KBM-7 (cell line): Measurements from ENCODE around the gene CFL1.
A peak's percentile ranks its signal among the peaks of the same experiment; 100 is the strongest.

Experiments used
- DNase-seq: peaks from one replicate; pipeline ENCODE4 v3.0.0-alpha.2; 2015
- in situ Hi-C: fragments of 300-500 bp; cut with MboI; formaldehyde crosslinking; loops from 2 replicates; pipeline ENCODE4 v1.14.3; 2020; ENCODE audit warnings: low sequenced_read_pairs, low pct_unique_long_range_greater_than_20kb, mixed read lengths

Gene CFL1

DNA sequence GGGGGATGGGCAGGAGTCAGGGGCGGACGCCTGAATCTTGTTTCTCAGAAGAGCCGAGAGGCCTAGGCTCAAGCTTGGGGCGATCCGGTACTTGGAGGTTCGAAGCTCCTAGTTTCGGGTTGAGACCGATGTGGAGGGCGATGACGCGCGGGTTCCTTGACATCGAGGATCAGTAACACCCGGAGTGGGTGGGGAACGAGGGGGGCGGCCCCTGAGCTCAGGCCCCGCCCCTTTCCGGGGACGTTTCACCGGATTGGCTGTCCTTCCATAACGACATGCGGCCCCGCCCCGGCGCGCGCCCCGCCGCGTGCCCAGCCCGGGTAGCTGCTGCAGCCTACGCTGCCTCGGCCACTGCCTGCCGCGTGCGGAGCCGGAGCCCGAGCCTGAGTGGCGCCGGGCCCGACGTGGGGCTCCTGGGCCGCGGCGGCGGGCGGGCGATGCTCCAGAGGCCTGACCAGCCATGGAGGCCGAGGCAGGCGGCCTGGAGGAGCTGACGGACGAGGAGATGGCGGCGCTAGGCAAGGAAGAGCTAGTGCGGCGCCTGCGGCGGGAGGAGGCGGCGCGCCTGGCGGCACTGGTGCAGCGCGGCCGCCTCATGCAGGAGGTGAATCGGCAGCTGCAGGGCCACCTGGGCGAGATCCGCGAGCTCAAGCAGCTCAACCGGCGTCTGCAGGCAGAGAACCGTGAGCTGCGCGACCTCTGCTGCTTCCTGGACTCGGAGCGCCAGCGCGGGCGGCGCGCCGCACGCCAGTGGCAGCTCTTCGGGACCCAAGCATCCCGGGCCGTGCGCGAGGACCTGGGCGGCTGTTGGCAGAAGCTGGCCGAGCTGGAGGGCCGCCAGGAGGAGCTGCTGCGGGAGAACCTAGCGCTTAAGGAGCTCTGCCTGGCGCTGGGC, 32.6 kb upstream of the CFL1 start, which contains the start of gene CCDC85B:
TSS of gene CCDC85B (plus strand) at position 350 of the 895 bp plus-strand sequence. CDS start at position 461, 111 bp downstream.
- in situ Hi-C loops: no loop called here
- peak; percentile 97 for DNase-seq

DNA sequence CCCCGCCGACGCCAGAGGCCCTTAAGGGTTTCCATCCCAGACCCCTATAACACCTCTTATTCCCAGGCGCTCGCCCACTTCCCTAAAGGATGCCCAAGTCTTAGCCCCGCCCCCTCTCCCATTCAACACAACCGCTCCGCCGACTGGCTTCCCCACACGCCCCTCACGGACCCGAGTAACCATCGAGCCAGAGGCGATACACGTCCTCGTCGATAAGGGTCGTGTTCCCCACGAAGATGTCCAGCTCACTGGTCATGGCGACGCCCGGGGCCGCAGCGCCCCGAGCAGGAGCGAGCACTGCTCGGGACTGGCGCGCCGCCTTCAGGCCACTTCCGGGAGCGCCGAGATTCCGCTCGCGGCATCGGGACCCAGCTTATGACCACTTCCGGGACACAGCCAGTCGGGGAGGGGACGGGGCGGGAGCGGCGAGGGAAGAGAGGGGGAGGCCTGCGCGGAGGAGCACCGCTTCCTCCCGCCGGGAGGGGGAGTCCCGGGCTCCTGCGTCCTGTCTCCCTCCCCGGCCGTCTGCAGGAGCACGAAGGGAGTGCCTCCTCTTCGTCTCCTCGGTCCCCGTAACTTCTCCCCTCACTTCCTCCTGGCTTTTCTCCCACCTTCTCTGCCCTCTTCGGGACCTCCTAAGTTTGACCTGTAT, 30.3 kb upstream of the CFL1 start, which contains the start of gene FIBP:
TSS of gene FIBP (minus strand) at position 309 of the 652 bp plus-strand sequence. CDS start at position 256, 53 bp downstream.
- DNase-seq: peak; percentile 95
- in situ Hi-C loops: no loop called here

DNA sequence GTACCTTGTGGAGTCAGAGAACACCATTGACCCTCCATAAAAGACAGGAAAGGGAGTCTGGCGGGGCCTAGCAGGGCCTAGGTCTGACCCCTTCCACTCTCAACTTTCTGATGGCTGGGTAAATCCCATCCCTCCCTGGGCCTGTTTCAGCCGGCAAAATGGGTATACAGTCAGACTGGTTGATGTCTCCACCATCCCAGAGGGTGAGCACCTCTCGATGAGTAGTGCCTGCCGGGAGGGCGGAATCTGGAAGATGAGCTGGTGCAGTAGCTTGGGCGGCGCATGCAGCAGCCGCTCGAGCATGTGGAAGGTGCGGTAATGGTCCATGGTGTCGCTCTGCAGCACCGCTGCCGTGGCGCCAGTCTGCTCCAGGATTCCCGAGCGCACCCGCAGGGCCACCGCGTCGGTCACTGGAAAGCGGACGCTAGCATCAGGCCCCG, 29.8 kb upstream of the CFL1 start:
- no peak for DNase-seq
- in situ Hi-C loops: no loop called here

DNA sequence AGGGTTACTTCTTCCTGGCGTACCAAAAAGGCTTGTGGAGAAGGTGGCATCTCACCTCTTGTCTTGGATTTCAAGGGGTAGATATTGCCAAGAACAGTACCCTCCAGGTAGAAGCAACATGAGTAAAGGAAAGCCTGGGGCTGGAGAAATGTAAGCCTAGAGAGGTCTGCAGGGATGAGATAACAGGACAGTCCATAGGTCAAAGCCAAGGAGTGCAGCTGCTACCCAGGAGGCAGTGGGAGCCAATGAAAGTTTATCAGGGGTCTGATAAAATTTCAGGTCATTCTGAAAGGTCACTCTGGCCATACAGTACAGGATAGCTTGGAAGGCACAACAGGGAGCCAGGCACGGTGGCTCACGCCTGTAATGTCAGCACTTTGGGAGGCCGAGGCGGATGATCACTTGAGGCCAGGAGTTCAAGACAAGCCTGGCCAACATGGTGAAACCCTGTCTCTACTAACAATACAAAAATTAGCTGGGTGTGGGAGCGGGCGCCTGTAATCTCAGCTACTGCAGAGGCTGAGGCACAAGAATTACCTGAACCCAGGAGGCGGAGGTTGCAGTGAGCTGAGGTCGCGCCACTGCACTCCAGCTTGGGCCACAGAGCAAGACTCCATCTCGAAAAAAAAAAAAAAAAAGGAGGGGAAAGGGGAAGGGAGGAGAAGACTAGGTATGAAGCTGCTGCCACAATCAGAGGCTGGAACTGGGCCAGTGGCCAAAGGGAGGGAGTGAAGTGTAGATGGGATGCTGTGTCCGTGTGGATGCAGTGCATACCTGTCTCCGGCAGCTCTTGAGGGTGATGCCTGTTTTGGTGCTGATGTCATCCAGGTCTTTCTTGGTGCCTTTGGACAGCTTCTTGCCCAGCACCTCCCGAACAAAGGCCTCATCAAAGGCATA, 29.1 kb upstream of the CFL1 start:
- DNase-seq: no peak
- in situ Hi-C loops: no loop called here

DNA sequence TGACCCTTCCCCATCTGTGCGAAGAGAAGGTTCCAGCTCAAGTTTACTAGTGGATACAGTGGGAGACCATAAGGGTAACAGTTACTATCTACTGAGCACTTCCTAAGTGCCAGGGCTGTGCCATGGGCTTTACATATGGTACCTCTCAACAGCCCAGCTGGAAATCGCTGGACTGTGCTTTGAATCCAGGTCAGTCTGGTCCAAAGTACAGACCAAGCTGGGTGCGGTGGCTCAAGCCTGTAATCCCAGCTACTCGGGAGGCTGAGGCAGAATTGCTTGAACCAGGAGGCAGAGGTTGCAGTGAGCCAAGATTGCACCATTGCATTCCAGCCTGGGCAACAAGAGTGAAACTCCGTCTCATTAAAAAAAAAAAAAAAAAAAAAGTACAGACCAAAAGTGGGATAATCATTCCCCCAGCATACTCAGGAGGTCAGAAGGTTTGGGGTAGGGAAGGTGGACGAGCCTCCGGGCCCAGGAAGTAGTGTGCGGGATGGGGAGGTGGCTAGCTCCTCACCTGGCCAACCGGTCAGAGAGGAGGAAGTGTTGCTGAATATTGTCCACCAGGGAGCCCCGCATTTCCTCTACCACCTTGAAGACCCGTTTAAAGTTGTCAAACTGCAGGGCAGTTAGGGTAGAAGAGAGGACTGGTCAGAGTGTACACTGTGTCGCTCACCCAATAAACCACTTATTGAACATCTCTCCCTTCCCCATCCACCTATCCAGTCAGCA, 28.0 kb upstream of the CFL1 start:
- in situ Hi-C loops: no loop called here
- DNase-seq: no peak

DNA sequence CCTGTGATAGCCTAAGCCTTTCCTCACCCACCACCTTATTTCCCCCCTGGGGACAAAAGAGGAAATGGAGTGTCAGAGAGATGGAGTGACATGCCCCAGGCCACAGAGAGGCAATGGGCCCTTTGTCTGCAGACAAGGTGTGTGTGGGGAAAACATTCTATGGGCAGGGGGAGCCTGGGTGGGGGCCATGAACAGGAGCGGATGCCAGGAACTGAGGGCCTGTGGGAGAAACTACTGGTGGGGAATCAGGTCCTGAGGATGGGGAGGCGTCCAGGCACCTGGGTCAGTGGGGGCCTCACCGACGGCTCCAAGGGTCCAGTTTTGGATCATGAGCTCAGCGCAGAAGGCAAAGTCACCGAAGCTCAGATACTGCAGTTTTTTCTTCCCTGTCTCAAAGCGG, 27.3 kb upstream of the CFL1 start:
- DNase-seq: no peak
- in situ Hi-C loops: no loop called here

DNA sequence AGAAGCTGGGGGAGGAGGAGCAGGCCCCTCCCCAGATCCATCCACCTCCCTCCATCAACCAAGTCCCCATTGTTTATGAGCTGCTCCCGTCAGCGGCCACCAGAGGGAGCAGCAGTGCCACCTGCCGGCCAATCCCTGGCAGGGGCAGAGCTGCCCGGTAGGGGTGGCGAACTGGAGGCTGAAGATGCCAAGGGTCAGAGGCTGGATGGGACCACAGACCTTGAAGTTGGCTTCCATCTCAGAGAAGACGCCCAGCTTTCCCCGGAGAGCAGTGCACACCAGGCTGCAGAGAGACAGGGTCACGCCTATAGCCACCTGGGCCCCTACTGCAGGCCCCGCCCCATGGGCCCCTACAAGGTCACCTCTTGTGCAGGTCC, 26.7 kb upstream of the CFL1 start:
- DNase-seq: peak; percentile 80
- in situ Hi-C loops: no loop called here

DNA sequence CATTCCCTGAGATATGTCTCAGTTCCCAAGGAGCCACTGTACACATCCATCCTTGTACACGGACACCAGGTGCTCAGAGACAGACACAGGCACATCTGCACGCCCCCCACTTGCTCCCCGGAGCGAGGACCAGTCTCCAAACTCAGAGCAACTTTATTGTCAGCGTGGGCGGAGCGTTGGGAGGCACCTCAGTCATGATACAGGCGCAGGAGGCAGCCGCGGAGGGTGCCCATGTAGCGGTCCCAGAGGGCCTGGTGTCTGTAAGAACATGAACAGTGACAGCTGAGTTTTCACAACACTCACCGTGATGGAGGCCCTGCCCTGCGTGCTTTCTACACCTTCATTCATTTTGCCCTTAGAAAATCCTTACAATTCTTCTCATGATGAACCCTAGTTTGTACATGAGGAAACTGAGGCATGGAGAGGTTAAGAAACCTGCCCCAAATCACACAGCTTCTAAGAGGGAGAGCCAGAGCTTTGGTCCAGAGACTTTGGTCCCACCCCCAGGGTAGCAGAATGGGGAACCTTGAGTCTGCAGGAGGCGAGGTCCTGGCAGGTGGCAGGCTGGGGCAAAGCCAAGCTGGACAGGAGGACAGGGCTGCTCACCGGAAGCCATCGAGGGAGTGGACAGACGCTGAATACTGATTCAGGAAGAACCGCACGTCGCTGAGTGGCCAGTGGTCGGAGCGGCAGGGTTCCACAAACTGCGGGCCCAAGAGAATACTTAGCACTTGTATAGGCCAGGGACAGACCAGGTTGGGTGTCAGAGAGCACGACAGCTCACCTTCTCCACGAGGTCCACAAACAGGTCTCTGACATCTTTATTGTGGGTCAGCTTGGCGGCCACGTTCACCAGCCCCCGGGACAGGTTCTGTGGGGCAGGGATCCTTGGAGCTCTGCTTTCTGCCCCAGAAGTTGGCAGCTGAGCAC, 26.1 kb upstream of the CFL1 start:
- in situ Hi-C loops: no loop called here
- DNase-seq: no peak

DNA sequence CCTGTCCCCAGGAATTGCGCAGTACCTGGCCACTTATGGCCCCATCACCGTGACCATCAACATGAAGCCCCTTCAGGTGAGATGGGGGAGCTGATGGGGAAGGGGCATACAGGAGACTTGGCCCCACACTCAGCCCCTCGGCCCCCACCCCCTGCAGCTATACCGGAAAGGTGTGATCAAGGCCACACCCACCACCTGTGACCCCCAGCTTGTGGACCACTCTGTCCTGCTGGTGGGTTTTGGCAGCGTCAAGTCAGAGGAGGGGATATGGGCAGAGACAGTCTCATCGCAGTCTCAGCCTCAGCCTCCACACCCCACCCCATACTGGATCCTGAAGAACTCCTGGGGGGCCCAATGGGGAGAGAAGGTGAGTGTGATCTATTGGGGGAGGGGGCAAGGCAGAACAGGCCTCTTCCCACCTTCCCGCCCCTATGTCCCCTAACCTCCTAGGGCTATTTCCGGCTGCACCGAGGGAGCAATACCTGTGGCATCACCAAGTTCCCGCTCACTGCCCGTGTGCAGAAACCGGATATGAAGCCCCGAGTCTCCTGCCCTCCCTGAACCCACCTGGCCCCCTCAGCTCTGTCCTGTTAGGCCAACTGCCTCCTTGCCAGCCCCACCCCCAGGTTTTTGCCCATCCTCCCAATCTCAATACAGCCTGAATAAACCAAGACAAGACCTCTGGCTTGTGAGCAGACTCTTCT, 25.2 kb upstream of the CFL1 start:
- in situ Hi-C loops: no loop called here
- no peak for DNase-seq

DNA sequence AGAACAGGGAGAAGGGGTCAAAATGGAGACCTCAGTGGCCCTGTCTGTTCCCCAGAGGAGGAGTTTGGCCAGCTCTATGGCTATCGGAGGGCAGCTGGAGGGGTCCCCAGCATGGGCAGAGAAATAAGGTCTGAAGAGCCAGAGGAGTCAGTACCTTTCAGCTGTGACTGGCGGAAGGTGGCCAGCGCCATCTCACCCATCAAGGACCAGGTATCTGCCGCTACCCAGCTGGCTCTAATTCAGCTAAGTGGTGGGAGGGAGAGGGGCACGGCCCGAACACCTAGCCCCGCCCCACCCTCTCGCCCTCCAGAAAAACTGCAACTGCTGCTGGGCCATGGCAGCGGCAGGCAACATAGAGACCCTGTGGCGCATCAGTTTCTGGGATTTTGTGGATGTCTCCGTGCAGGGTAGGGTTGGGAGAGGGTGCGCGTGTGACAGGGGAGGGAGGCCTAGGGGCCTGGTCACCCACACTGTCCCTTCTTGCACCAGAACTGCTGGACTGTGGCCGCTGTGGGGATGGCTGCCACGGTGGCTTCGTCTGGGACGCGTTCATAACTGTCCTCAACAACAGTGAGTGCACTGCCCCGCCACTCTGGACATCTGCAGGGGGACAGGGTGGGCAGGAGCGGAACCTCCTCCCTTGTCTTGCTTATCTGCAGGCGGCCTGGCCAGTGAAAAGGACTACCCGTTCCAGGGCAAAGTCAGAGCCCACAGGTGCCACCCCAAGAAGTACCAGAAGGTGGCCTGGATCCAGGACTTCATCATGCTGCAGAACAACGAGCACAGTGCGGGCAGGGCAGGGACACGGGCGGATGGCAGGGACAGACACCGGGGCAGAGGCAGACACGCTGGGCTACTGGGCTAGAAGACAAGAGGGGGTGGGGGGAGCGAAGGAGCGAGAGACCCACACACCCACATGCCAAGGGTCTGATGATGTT, 24.4 kb upstream of the CFL1 start:
- in situ Hi-C loops: no loop called here
- no peak for DNase-seq

DNA sequence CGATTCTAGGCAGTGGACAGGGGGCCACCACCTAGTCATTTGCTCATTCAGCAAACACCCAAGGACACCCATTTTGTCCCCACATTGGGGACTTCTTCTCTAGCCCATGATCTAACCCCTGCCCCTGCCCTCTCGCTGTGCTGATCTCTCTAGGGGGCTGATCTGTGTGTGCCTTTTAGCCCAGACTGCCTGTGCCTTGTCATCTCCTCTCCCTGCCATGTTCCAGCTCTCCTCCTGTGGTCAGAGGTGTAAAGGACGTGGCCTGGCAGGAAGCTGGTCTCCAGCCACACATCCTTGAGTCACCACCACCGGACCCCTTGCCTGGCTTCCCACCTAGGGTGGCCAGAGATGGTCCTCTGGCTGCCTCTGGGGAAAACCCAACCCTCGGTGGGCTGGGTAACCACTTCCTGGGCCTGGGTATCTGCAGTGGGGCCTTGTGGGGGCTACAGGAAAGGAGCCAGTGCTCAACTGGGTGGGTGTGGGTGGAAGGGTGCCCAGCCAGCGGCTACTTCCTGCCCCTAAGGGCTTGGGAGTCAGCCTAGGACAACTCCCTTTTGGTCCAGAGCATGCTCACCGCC, 23.0 kb upstream of the CFL1 start:
- in situ Hi-C loops: no loop called here

DNA sequence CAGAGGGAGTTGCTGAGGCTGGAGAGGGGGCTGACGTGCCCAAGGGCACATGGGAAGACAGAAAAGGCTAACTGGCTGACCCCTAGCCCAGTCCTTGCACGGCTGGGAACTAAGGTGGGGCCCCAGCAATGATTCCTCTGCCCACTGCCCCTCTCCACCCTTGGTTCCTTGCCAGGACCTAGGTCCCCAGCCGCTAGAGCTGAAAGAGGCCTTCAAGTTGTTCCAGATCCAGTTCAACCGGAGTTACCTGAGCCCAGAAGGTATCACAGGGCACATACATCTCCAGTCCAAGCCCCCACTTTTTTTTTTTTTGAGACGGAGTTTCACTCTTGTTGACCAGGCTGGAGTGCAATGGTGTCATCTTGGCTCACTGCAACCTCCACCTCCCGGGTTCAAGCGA, 22.0 kb upstream of the CFL1 start:
- no peak for DNase-seq
- in situ Hi-C loops: no loop called here

More for the DNA sequence above, 23.0 kb upstream of the CFL1 start:
- DNase-seq: no peak

DNA sequence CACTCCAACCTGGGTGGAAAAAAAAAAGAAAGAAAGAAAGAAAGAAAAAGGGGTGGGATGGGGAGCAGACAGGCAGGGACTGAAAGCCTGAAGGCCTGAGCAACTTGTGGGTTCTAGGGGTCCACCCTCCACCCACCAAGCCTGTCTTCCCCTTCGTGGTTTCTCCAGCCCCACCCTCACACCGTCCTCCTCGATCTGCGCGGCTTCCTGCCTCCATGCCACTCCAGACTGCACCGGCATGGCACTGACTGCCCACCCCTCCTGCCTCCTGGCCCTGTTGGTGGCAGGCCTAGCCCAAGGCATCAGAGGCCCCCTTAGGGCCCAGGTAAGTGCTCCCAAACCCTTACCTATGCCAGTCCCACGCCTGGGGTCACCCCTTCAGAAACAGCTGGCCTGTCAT, 21.6 kb upstream of the CFL1 start, which contains the start of gene CTSW:
TSS of gene CTSW (plus strand) at position 221 of the 400 bp plus-strand sequence. CDS start at position 239, 18 bp downstream.
- in situ Hi-C loops: no loop called here
- no peak for DNase-seq

DNA sequence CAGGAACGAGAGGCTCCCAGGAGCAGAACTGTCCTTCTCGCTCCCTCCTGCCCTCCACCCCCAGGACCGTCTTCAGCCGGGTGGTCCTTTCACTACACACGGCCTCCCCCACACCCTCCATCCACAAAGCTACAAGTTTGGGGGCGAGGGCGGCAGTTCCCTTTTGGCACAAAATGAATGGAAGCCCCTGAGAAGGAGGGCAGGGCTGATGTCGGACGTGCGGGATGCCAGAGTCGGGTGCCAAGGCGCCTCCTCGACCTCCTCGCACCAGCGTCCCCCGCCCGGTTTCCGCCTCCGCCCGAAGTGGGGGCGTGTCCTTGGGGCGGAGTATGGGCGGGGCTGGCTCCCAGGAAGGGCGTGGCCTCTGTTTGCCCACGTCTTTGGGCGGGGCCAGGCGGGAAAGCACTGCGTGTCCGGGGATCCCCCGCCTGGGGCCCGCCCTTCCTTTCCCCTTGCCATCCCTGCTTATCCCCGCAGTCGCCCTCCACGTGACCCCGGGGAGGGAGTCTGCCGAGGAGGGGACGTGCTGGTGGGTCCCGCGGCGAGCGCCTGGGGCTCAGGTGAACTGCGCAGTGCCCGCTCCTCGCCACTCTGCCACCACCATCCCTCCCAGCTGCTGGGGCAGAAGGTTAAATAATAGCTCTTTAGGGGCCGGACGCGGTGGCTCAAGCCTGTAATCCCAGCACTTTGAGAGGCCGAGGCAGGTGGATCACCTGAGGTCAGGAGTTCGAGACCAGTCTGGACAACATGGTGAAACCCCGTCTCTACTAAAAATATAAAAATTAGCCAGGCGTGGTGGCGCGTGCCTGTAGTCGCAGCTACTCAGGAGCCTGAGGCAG, 15.6 kb upstream of the CFL1 start:
- peak; percentile 90 for DNase-seq
- in situ Hi-C loops: no loop called here
